Activated naive CD4-positive, alpha-beta T cell treated with anti-CD3 and anti-CD28 coated beads, Interleukin-2, amount 50 U/mL, for 24 hours (primary cell): ENCODE results near the gene GPC6.

Experiments used
- H3K27ac Mint-ChIP-seq: one replicate; pipeline ENCODE4 v1.8.0; 2021; ENCODE audit warnings: mild to moderate bottlenecking, mixed read lengths
- H3K27me3 Mint-ChIP-seq: one replicate; pipeline ENCODE4 v1.8.0; 2021; ENCODE audit warnings: mixed read lengths
- H3K36me3 Mint-ChIP-seq: one replicate; pipeline ENCODE4 v1.8.0; 2021; ENCODE audit warnings: mixed read lengths
- H3K4me1 Mint-ChIP-seq: one replicate; pipeline ENCODE4 v1.8.0; 2021; ENCODE audit warnings: mixed read lengths
- H3K4me3 Mint-ChIP-seq: one replicate; pipeline ENCODE4 v1.8.0; 2021; ENCODE audit warnings: mild to moderate bottlenecking, mixed read lengths
- H3K9me3 Mint-ChIP-seq: one replicate; pipeline ENCODE4 v1.8.0; 2021; ENCODE audit warnings: mixed read lengths

GPC6 gene

GRCh38 chr13:93975242-93975641 is 748.6 kb downstream of the GPC6 start:
- no peaks in the 10 kb centered on the region for H3K36me3 Mint-ChIP-seq
- no peaks in the 10 kb centered on the region for H3K4me1 Mint-ChIP-seq
- no peaks in the 10 kb centered on the region for H3K27me3 Mint-ChIP-seq
- H3K4me3 Mint-ChIP-seq, result no peak overlapping the region
- no peak overlapping the region for H3K27ac Mint-ChIP-seq
- H3K9me3 Mint-ChIP-seq, result no peaks in the 10 kb centered on the region

- no peaks in the 10 kb centered on the region for H3K9me3 Mint-ChIP-seq
- peaks cover 1% of the 10 kb centered on the region for H3K27me3 Mint-ChIP-seq
- no peaks in the 10 kb centered on the region for H3K36me3 Mint-ChIP-seq
- no peak overlapping the region for H3K27ac Mint-ChIP-seq
- H3K4me1 Mint-ChIP-seq, result no peaks in the 10 kb centered on the region
- no peak overlapping the region for H3K4me3 Mint-ChIP-seq
Observed at GRCh38 chr13:93976528-93976927, 749.9 kb downstream of the GPC6 start.

- H3K4me1 Mint-ChIP-seq, result no peaks in the 10 kb centered on the region
Observed at GRCh38 chr13:93977986-93978385, 751.4 kb downstream of the GPC6 start.

GRCh38 chr13:93981426-93981977 is 754.9 kb downstream of the GPC6 start:
- H3K9me3 Mint-ChIP-seq, result no peaks in the 10 kb centered on the region
- no peaks in the 10 kb centered on the region for H3K36me3 Mint-ChIP-seq
- H3K4me1 Mint-ChIP-seq, result no peaks in the 10 kb centered on the region
- H3K4me3 Mint-ChIP-seq, result no peak overlapping the region
- H3K27me3 Mint-ChIP-seq, result peaks cover 2% of the 10 kb centered on the region
- peak overlapping the region; percentile 76 for H3K27ac Mint-ChIP-seq

More at GRCh38 chr13:93977986-93978385, 751.4 kb downstream of the GPC6 start:
- Mint-ChIP-seq H3K36me3 (no peaks in the 10 kb centered on the region), H3K27ac (no peak overlapping the region), H3K27me3 (peaks cover 2% of the 10 kb centered on the region), H3K9me3 (no peaks in the 10 kb centered on the region), H3K4me3 (no peak overlapping the region)

GRCh38 chr13:93982179-93982918 is 755.7 kb downstream of the GPC6 start:
- Mint-ChIP-seq H3K27ac (no peak overlapping the region), H3K36me3 (no peaks in the 10 kb centered on the region), H3K9me3 (no peaks in the 10 kb centered on the region), H3K27me3 (peaks cover 2% of the 10 kb centered on the region), H3K4me1 (no peaks in the 10 kb centered on the region), H3K4me3 (no peak overlapping the region)

GRCh38 chr13:93984052-93984451 is 757.4 kb downstream of the GPC6 start:
- H3K27me3 Mint-ChIP-seq, result peaks cover 2% of the 10 kb centered on the region
- H3K36me3 Mint-ChIP-seq, result no peaks in the 10 kb centered on the region
- no peak overlapping the region for H3K27ac Mint-ChIP-seq
- no peaks in the 10 kb centered on the region for H3K4me1 Mint-ChIP-seq
- H3K9me3 Mint-ChIP-seq, result no peaks in the 10 kb centered on the region
- no peak overlapping the region for H3K4me3 Mint-ChIP-seq

- Mint-ChIP-seq H3K36me3 (no peaks in the 10 kb centered on the region), H3K9me3 (no peaks in the 10 kb centered on the region), H3K4me1 (no peaks in the 10 kb centered on the region), H3K27me3 (peaks cover 2% of the 10 kb centered on the region), H3K4me3 (no peak overlapping the region), H3K27ac (no peak overlapping the region)
Observed at GRCh38 chr13:93984876-93985275, 758.3 kb downstream of the GPC6 start.

GRCh38 chr13:93987458-93987857 is 760.9 kb downstream of the GPC6 start:
- Mint-ChIP-seq H3K4me1 (no peaks in the 10 kb centered on the region), H3K4me3 (no peak overlapping the region), H3K27me3 (no peaks in the 10 kb centered on the region), H3K27ac (no peak overlapping the region), H3K9me3 (no peaks in the 10 kb centered on the region), H3K36me3 (no peaks in the 10 kb centered on the region)

- H3K36me3 Mint-ChIP-seq, result no peaks in the 10 kb centered on the region
- H3K9me3 Mint-ChIP-seq, result no peaks in the 10 kb centered on the region
- no peaks in the 10 kb centered on the region for H3K4me1 Mint-ChIP-seq
- H3K4me3 Mint-ChIP-seq, result no peak overlapping the region
- peaks cover 2% of the 10 kb centered on the region for H3K27me3 Mint-ChIP-seq
- H3K27ac Mint-ChIP-seq, result no peak overlapping the region
Observed at GRCh38 chr13:93991569-93991968, 765.0 kb downstream of the GPC6 start.

GRCh38 chr13:93996481-93996880 is 769.9 kb downstream of the GPC6 start:
- H3K36me3 Mint-ChIP-seq, result no peaks in the 10 kb centered on the region

GRCh38 chr13:94006296-94006695 is 779.7 kb downstream of the GPC6 start:
- H3K27me3 Mint-ChIP-seq, result peaks cover 7% of the 10 kb centered on the region
- H3K36me3 Mint-ChIP-seq, result no peaks in the 10 kb centered on the region
- H3K9me3 Mint-ChIP-seq, result no peaks in the 10 kb centered on the region
- no peak overlapping the region for H3K27ac Mint-ChIP-seq
- H3K4me1 Mint-ChIP-seq, result no peaks in the 10 kb centered on the region
- H3K4me3 Mint-ChIP-seq, result no peak overlapping the region

More at GRCh38 chr13:93996481-93996880, 769.9 kb downstream of the GPC6 start:
- H3K27me3 Mint-ChIP-seq, result peaks cover 7% of the 10 kb centered on the region
- H3K4me3 Mint-ChIP-seq, result no peak overlapping the region
- H3K9me3 Mint-ChIP-seq, result peaks cover 5% of the 10 kb centered on the region
- H3K4me1 Mint-ChIP-seq, result no peaks in the 10 kb centered on the region
- no peak overlapping the region for H3K27ac Mint-ChIP-seq

- H3K27me3 Mint-ChIP-seq, result peaks cover 3% of the 10 kb centered on the region
- no peak overlapping the region for H3K4me3 Mint-ChIP-seq
- H3K27ac Mint-ChIP-seq, result no peak overlapping the region
- H3K9me3 Mint-ChIP-seq, result no peaks in the 10 kb centered on the region
- no peaks in the 10 kb centered on the region for H3K4me1 Mint-ChIP-seq
- H3K36me3 Mint-ChIP-seq, result no peaks in the 10 kb centered on the region
Observed at GRCh38 chr13:94007072-94007471, 780.5 kb downstream of the GPC6 start.

GRCh38 chr13:94009701-94010100 is 783.1 kb downstream of the GPC6 start:
- Mint-ChIP-seq H3K27ac (no peak overlapping the region), H3K27me3 (peaks cover 3% of the 10 kb centered on the region), H3K36me3 (no peaks in the 10 kb centered on the region), H3K4me1 (no peaks in the 10 kb centered on the region), H3K9me3 (no peaks in the 10 kb centered on the region), H3K4me3 (no peak overlapping the region)

- Mint-ChIP-seq H3K4me3 (no peak overlapping the region), H3K27me3 (peaks cover 9% of the 10 kb centered on the region), H3K9me3 (no peaks in the 10 kb centered on the region), H3K36me3 (no peaks in the 10 kb centered on the region), H3K27ac (no peak overlapping the region), H3K4me1 (no peaks in the 10 kb centered on the region)
Observed at GRCh38 chr13:94014461-94014860, 787.9 kb downstream of the GPC6 start.

GRCh38 chr13:94020426-94020825 is 793.8 kb downstream of the GPC6 start:
- Mint-ChIP-seq H3K36me3 (no peaks in the 10 kb centered on the region), H3K9me3 (no peaks in the 10 kb centered on the region), H3K4me3 (no peak overlapping the region), H3K4me1 (no peaks in the 10 kb centered on the region), H3K27ac (no peak overlapping the region), H3K27me3 (peaks cover 9% of the 10 kb centered on the region)

GRCh38 chr13:94020833-94021232 is 794.2 kb downstream of the GPC6 start:
- Mint-ChIP-seq H3K4me3 (no peak overlapping the region), H3K36me3 (no peaks in the 10 kb centered on the region), H3K4me1 (no peaks in the 10 kb centered on the region), H3K27me3 (peaks cover 9% of the 10 kb centered on the region), H3K27ac (no peak overlapping the region), H3K9me3 (no peaks in the 10 kb centered on the region)

GRCh38 chr13:94028234-94028633 is 801.6 kb downstream of the GPC6 start:
- no peaks in the 10 kb centered on the region for H3K4me1 Mint-ChIP-seq
- H3K4me3 Mint-ChIP-seq, result no peak overlapping the region
- H3K36me3 Mint-ChIP-seq, result no peaks in the 10 kb centered on the region
- H3K9me3 Mint-ChIP-seq, result no peaks in the 10 kb centered on the region
- peaks cover 2% of the 10 kb centered on the region for H3K27me3 Mint-ChIP-seq
- no peak overlapping the region for H3K27ac Mint-ChIP-seq
